K562 (cell line): ENCODE measurements around the gene DUSP16. TPM values are rescaled to one million over a fixed set of nuclear protein-coding genes. Genes with fewer than 3 reads are reported as not detected.

ENCODE experiments used
- ATAC-seq: fragments of 200-7000 bp; cut with Tn5 transposase; 3 replicates; pipeline ENCODE4 v1.9.1; 2020; ENCODE audit warnings: moderate library complexity
- BruUV-seq: library from RNA; stranded (reverse); fragments of 400-500 nt; replicated peaks from 2 replicates; lab custom pipeline; 2021; lab: Mats Ljungman, UMichigan
- CTCF ChIA-PET: fragments of 300-600 bp; formaldehyde crosslinking; extraction: SDS; loops from one replicate; lab custom pipeline; 2021; ENCODE audit warnings: low intra/inter-chr PET ratio; lab: Yijun Ruan, JAX
- POLR2A ChIA-PET: fragments of 300-600, 350-650 bp; sonication (Branson Sonifier 250); formaldehyde crosslinking; extraction: SDS; loops from one replicate; lab custom pipeline; 2021; ENCODE audit warnings: antibody characterized with exemption, inconsistent platforms; lab: Yijun Ruan, JAX
- DNase-seq, 4 experiments: peaks; one replicate each; pipeline versions ENCODE4 v3.0.0 to v3.0.0-alpha.2; 2011 to 2018; ENCODE audit warnings: low spot score in 3 of 4, mixed read lengths in 3 of 4; ENCODE audit errors: extremely low read depth in 1 of 4
- FAIRE-seq: peaks from 2 replicates; lab custom pipeline; 2011; peaks lifted over from hg19 to GRCh38; lab: Jason Lieb, UNC
- H2AFZ ChIP-seq: 2 replicates; pipeline ENCODE4 v1.6.0; 2011; ENCODE audit warnings: low read depth, low read length, control low read depth, inconsistent platforms
- H3K27ac ChIP-seq: fragments of 200-600 bp; 3 replicates; pipeline ENCODE4 v1.8.0; 2011; ENCODE audit warnings: low read depth, mild to moderate bottlenecking, control low read depth, inconsistent platforms, low read length, moderate library complexity, mixed read lengths; ENCODE audit errors: extremely low read depth
- H3K27me3 ChIP-seq, 2 experiments: fragments of 300-600 bp in 1 of 2; 2 replicates in 1 of 2; 3 replicates in 1 of 2; pipeline versions ENCODE4 v1.6.0 to v1.8.0; 2011; ENCODE audit warnings: inconsistent platforms in 2 of 2, low read length in 2 of 2, mild to moderate bottlenecking in 1 of 2, mixed read lengths in 1 of 2, moderate library complexity in 1 of 2; ENCODE audit not compliant: control insufficient read depth in 2 of 2, insufficient read depth in 2 of 2
- H3K36me3 ChIP-seq: fragments of 300-600 bp; 3 replicates; pipeline ENCODE4 v1.8.0; 2011; ENCODE audit warnings: mild to moderate bottlenecking, low read length, inconsistent platforms; ENCODE audit not compliant: control insufficient read depth, insufficient read depth
- H3K4me1 ChIP-seq, 2 experiments: fragments of 200-600 bp in 1 of 2; replicated peaks in 1 of 2; 2 replicates in 1 of 2; 3 replicates in 1 of 2; pipeline versions ENCODE4 v1.5.1 to v1.8.0; 2011; ENCODE audit warnings: inconsistent platforms in 2 of 2, low read length in 2 of 2, mild to moderate bottlenecking in 1 of 2, mixed read lengths in 1 of 2, moderate library complexity in 1 of 2; ENCODE audit not compliant: control insufficient read depth in 2 of 2, insufficient read depth in 2 of 2
- H3K4me2 ChIP-seq: 2 replicates; pipeline ENCODE4 v1.6.1; 2011; ENCODE audit warnings: low read length, control low read depth, inconsistent platforms, mixed read lengths; ENCODE audit not compliant: insufficient read depth
- H3K4me3 ChIP-seq: fragments of 200-600 bp; sonication (generic), shearing (Covaris generic); 2 replicates; pipeline ENCODE4 v1.5.1; 2016; ENCODE audit warnings: control low read depth, inconsistent platforms
- H3K79me2 ChIP-seq: fragments of 200-600 bp; 3 replicates; pipeline ENCODE4 v1.8.0; 2011; ENCODE audit warnings: low read length, inconsistent platforms; ENCODE audit not compliant: control insufficient read depth, insufficient read depth
- H3K9ac ChIP-seq, 2 experiments: 2 replicates each; pipeline versions ENCODE4 v1.6.0 to v1.6.1; 2011; ENCODE audit warnings: low read depth in 2 of 2, low read length in 2 of 2, control low read depth in 1 of 2, inconsistent platforms in 1 of 2, mild to moderate bottlenecking in 1 of 2, mixed read lengths in 1 of 2; ENCODE audit not compliant: insufficient read depth in 1 of 2
- H3K9me1 ChIP-seq: one replicate; pipeline ENCODE4 v1.6.0; 2011; ENCODE audit warnings: inconsistent platforms, mild to moderate bottlenecking, low read length, moderate library complexity; ENCODE audit not compliant: control insufficient read depth, insufficient read depth
- H3K9me3 ChIP-seq: replicated peaks from 2 replicates; pipeline ENCODE4 v1.5.1; 2011; ENCODE audit warnings: low read depth, low read length, inconsistent platforms; ENCODE audit not compliant: control insufficient read depth, insufficient read depth
- H4K20me1 ChIP-seq: replicated peaks from 2 replicates; pipeline ENCODE4 v1.6.1; 2011; ENCODE audit warnings: low read length, inconsistent platforms, mixed read lengths; ENCODE audit not compliant: control insufficient read depth, insufficient read depth
- BCLAF1 ChIP-seq, 2 experiments: fragments of 450-650 bp in 1 of 2; IDR thresholded peaks; 2 replicates each; pipeline ENCODE4 v1.6.1; 2011 to 2017; ENCODE audit warnings: low read depth in 2 of 2, antibody characterized with exemption in 1 of 2, borderline replicate concordance in 1 of 2, low read length in 1 of 2, mild to moderate bottlenecking in 1 of 2, mixed read lengths in 1 of 2; ENCODE audit not compliant: control insufficient read depth in 1 of 2
- CCAR2 ChIP-seq: fragments of 200-400 bp; formaldehyde crosslinking; IDR thresholded peaks from 2 replicates; pipeline ENCODE4 v1.6.1; 2017; ENCODE audit warnings: mild to moderate bottlenecking, low read depth, low read length
- CREB5 ChIP-seq: fragments of 250-450 bp; sonication (Bioruptor Pico); IDR thresholded peaks from 2 replicates; pipeline ENCODE4 v1.5.0; 2020; ENCODE audit warnings: mild to moderate bottlenecking
- E2F1 ChIP-seq: sonication (generic); formaldehyde crosslinking; IDR thresholded peaks from 2 replicates; pipeline ENCODE4 v1.8.1; 2023; ENCODE audit warnings: mild to moderate bottlenecking, missing genetic modification reagents, moderate library complexity
- ELK1 ChIP-seq: sonication (generic); formaldehyde crosslinking; IDR thresholded peaks from 2 replicates; pipeline ENCODE4 v1.8.1; 2022; ENCODE audit warnings: missing genetic modification reagents
- FOXM1 ChIP-seq, 2 experiments: fragments of 450-650 bp in 1 of 2; sonication (generic) in 1 of 2; formaldehyde crosslinking in 1 of 2; IDR thresholded peaks; 2 replicates each; pipeline versions ENCODE4 v1.6.1 to v1.9.0; 2017 to 2022; ENCODE audit warnings: low read depth in 2 of 2, mild to moderate bottlenecking in 2 of 2, missing genetic modification reagents in 1 of 2, moderate library complexity in 1 of 2
- HDGF ChIP-seq: fragments of 450-650 bp; IDR thresholded peaks from 2 replicates; pipeline ENCODE4 v1.6.1; 2016
- MAFK ChIP-seq: IDR thresholded peaks from 2 replicates; pipeline ENCODE4 v1.6.1; 2011; ENCODE audit warnings: low read length, improper control_type of control experiment
- MTA3 ChIP-seq: fragments of 450-650 bp; formaldehyde crosslinking; IDR thresholded peaks from 2 replicates; pipeline ENCODE4 v1.6.1; 2017; ENCODE audit warnings: mild to moderate bottlenecking, borderline replicate concordance
- PHF20 ChIP-seq: fragments of 450-650 bp; IDR thresholded peaks from 2 replicates; pipeline ENCODE4 v1.6.1; 2018; ENCODE audit not compliant: partially characterized antibody
- POLR2A ChIP-seq: fragments of 450-650 bp; conservative IDR thresholded peaks from 2 replicates; pipeline ENCODE4 v1.6.1; 2016
- SLC30A9 ChIP-seq: fragments of 250-450 bp; sonication (Bioruptor Pico); IDR thresholded peaks from 2 replicates; pipeline ENCODE4 v1.8.0; 2022; ENCODE audit warnings: mild to moderate bottlenecking, moderate library complexity
- THAP12 ChIP-seq: fragments of 250-450 bp; sonication (Bioruptor Pico); IDR thresholded peaks from 2 replicates; pipeline ENCODE4 v1.9.0; 2021; ENCODE audit warnings: mild to moderate bottlenecking, inconsistent platforms
- ZNF384 ChIP-seq: IDR thresholded peaks from 2 replicates; pipeline ENCODE4 v1.6.1; 2012; ENCODE audit warnings: low read depth, low read length, improper control_type of control experiment
- WGBS: fragments of 100-300 bp; shearing (Covaris generic); methylation state at CpG from one replicate; pipeline ENCODE4 v1.1.6; 2016; ENCODE audit warnings: low coverage, mixed read lengths; ENCODE audit not compliant: insufficient coverage; ENCODE audit errors: missing lambda C conversion rate; 5-methylcytosine and 5-hydroxymethylcytosine counted together
- in situ Hi-C: fragments of 300-500 bp; cut with MboI; formaldehyde crosslinking; loops from 4 replicates; pipeline ENCODE4 v1.15.0; 2018; ENCODE audit warnings: inconsistent platforms, mixed read lengths
- intact Hi-C: fragments of 100-400 bp; cut with micrococcal nuclease; formaldehyde crosslinking; loops from 2 replicates; pipeline ENCODE4 v1.14.2; 2022
- polyA plus RNA-seq, 8 experiments: library from polyadenylated mRNA; depleted of rRNA in 4 of 8; stranded (reverse) in 5 of 8; unstranded in 3 of 8; fragments of >200 nt; fragmentation: Nextera tagmentation in 2 of 8; fragmentation: Illumina TruSeq in 1 of 8; extraction: Ambion mirVana in 2 of 8; extraction: Trizol in 1 of 8; gene quantifications; 2 replicates each; pipeline versions ENCODE4 v1.2.1 to v1.2.3, GENCODE V29; 2011 to 2014; ENCODE audit warnings: inconsistent platforms in 1 of 8, missing spikeins in 1 of 8
- total RNA-seq, 7 experiments: library from RNA; depleted of rRNA in 6 of 7; stranded (reverse); fragments of >200 nt in 6 of 7; fragmentation: Illumina TruSeq in 2 of 7; extraction: Trizol in 2 of 7; gene quantifications; 2 replicates each; pipeline versions ENCODE4 v1.2.1 to v1.2.3, GENCODE V29; 2011 to 2021; ENCODE audit warnings: low replicate concordance in 1 of 7

Gene DUSP16
- total and polyA plus RNA-seq, 9 of the 15 experiments (the other 6 are each of a cell fraction or from before 2014, with no cell fraction given): 0.70 to 12.3 (median 5.7) TPM

- Histone ChIP-seq H3K4me2 (no peak overlapping the region), H3K4me3 (no peak overlapping the region), H3K36me3 (peaks cover 42% of the 10 kb centered on the region), H3K9ac (no peak overlapping the region), H3K4me1 (no peaks in the 10 kb centered on the region), H3K27me3 (no peaks in the 10 kb centered on the region), H3K9me1 (no peaks in the 10 kb centered on the region), H3K9me3 (no peaks in the 10 kb centered on the region), H3K27ac (no peak overlapping the region), H4K20me1 (no peaks in the 10 kb centered on the region), H3K79me2 (no peaks in the 10 kb centered on the region), H2AFZ (no peak overlapping the region)
- in situ Hi-C loops (no loop called here), intact Hi-C loops (no loop called here)
- no TSS peak for BruUV-seq
- DNase-seq (no peak), FAIRE-seq (no peak), ATAC-seq (no peak)
- ChIA-PET POLR2A (interaction anchor here (0.6 to 1.6 kb wide), 2 partner anchors 25 to 41 kb away, joined by 3 to 4 read pairs; no protein-coding TSS in a partner anchor), CTCF (no interaction called here)
- WGBS: 47% methylated on average over 2 of the region's 2 CpGs
- TF ChIP-seq POLR2A (no peak), PHF20 (no peak), FOXM1 (IDR thresholded peaks at IDR 0.05; ENCODE audit: low read depth) (no peak), FOXM1 (CRISPR knock-in tag; IDR thresholded peaks at IDR 0.05; ENCODE audit: low read depth) (no peak), ELK1 (CRISPR knock-in tag) (no peak), E2F1 (CRISPR knock-in tag) (no peak), MTA3 (no peak), BCLAF1 (IDR thresholded peaks at IDR 0.05; ENCODE audit: borderline replicate concordance in 1 of 2, control insufficient read depth in 1 of 2, low read depth in 2 of 2, low read length in 1 of 2) (no peak), ZNF384 (no peak), HDGF (no peak), SLC30A9 (CRISPR knock-in tag) (no peak), MAFK (no peak), THAP12 (CRISPR knock-in tag) (no peak), CREB5 (CRISPR knock-in tag) (no peak), CCAR2 (no peak)
These were observed 81.0 kb downstream of the DUSP16 start for GRCh38 chr12:12481631-12482030.
